GM12872 (cell line): ENCODE results near the gene ADGRV1.

ENCODE experiments used
- CTCF ChIP-seq: IDR thresholded peaks from 3 replicates; pipeline ENCODE4 v1.5.1; 2011; ENCODE audit warnings: low read depth, mild to moderate bottlenecking, low read length, moderate library complexity; ENCODE audit not compliant: insufficient read depth

ADGRV1 gene

GRCh38 chr5:90575712-90576111 is 17.1 kb downstream of the ADGRV1 start:
- TF ChIP-seq CTCF: no peak

- no peak for TF ChIP-seq CTCF
These were observed 23.4 kb downstream of the ADGRV1 start for GRCh38 chr5:90581956-90582355.

GRCh38 chr5:90585337-90585986 is 26.9 kb downstream of the ADGRV1 start:
- TF ChIP-seq CTCF: no peak

- no peak for TF ChIP-seq CTCF
These were observed 27.9 kb downstream of the ADGRV1 start for GRCh38 chr5:90586469-90586868.

GRCh38 chr5:90590170-90590569 is 31.6 kb downstream of the ADGRV1 start:
- no peak for TF ChIP-seq CTCF

- TF ChIP-seq CTCF: no peak
These were observed 39.7 kb downstream of the ADGRV1 start for GRCh38 chr5:90598293-90598692.

GRCh38 chr5:90601468-90601867 is 42.9 kb downstream of the ADGRV1 start:
- no peak for TF ChIP-seq CTCF
